OCI-LY3 (cell line): ENCODE results near the gene CCDC3.

ENCODE experiments used
- EZH2phosphoT487 ChIP-seq: fragments of 200-600 bp; shearing (Covaris generic); IDR thresholded peaks from 2 replicates; pipeline ENCODE4 v1.6.1; 2018; ENCODE audit warnings: antibody characterized with exemption, mixed run types, low read depth
- TF ChIP-seq, protein P1 (sequence below): fragments of 200-600, 300-600 bp; sonication (generic); IDR thresholded peaks from 2 replicates; pipeline ENCODE4 v1.5.1; 2014; ENCODE audit warnings: antibody characterized with exemption, low read length, low read depth

DNA sequence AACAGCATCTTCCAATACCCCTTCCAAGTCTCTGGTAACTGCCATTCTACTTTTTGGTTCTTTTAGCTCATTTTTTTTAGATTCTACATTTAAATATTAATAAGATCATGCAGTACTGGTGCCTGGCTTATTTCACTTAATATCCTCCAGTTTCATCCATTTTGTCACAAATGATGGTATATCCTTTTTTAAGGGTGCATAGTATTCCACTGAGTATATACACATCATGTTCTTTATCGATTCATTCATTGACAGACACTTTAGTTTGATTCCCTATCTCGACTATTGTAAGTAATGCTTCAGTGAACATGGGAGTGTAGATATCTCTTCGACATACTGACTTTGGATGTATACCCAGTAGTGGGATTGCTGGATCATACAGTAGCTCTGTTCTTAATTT lies 89.7 kb downstream of the CCDC3 start:
- TF ChIP-seq, protein P1, sequence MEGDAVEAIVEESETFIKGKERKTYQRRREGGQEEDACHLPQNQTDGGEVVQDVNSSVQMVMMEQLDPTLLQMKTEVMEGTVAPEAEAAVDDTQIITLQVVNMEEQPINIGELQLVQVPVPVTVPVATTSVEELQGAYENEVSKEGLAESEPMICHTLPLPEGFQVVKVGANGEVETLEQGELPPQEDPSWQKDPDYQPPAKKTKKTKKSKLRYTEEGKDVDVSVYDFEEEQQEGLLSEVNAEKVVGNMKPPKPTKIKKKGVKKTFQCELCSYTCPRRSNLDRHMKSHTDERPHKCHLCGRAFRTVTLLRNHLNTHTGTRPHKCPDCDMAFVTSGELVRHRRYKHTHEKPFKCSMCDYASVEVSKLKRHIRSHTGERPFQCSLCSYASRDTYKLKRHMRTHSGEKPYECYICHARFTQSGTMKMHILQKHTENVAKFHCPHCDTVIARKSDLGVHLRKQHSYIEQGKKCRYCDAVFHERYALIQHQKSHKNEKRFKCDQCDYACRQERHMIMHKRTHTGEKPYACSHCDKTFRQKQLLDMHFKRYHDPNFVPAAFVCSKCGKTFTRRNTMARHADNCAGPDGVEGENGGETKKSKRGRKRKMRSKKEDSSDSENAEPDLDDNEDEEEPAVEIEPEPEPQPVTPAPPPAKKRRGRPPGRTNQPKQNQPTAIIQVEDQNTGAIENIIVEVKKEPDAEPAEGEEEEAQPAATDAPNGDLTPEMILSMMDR: no peak
- TF ChIP-seq EZH2phosphoT487: no peak
